Measurements from ENCODE around the gene PHRF1. TPM values are rescaled to one million over a fixed set of nuclear protein-coding genes. Genes with fewer than 3 reads are reported as not detected.

PHRF1 gene
- total RNA-seq, 1 donor from 2014 or later: 28.0 TPM

DNA sequence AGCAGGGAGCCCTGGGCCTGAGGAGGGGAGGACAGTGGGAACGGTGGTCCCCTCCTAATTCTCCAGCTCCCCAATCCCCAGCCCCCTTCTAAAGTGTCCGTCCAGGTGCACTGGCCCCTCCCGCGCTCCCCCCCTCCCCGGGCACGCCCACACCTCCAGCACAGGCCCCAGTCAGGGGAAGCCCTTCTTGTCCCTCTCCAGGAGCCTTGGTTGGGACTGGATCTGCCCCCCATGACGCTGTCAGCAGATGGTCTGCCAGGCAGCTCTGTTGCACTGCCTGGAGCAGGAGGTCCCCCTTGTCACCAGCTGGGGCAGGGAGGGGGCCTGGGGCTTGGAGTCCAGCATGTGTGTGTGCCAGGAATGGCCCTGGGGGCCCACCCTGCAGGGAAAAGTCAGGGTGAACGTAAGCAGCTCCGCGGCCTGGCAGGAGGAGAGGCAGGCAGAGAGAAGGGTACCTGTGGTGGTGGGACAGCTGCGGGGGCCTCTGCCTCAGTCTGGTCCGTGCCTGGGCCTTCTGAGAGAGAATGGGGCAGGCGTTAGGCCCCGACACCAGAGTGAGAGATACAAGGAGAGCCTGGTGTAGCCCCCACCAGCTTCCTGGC, 37.9 kb downstream of the PHRF1 start:
- no peak for DNase-seq (ENCODE audit: low read depth, low spot score)

DNA sequence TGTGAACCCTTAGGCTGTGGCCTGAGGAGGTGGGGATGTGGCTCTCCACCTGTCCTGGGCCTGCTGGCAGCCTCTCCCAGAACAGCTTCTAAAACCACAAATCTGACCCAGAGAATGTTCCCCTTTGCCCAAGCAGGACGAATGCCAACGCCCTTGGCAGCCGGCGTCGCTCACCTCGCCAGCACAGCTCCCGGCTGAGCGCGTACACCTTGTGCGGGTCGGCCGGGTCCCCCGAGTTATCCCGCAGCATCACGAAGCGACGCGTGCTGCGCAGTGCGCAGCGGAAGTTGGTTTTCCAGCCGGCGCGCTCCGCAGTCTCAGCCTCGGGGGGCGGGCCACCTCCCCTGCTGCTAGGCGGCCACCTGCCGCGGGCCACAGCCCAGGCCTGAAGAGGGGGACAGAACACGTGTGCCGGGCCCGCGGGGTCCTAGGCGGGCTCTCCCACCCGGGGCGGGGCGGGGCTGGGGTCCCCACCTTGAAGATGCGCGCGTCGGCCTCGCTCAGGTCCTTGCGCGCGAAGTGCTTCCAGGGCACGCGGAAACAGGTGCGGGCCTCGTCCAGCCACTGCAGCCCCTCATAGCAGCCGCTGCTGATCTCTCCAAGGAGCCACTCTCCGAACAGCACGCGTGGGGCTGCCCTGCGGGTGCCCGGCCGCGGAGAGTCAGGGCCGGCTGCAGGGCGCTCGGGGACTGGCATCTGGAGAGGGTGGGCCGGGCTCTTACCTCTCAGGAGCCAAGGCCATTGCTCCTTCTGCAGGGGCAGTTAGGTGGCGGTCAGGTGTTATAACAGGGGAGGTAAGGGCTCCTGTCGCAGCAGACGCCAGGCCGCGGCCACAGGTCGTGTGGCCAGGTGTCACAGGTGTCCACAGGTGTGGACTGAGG, 38.6 kb downstream of the PHRF1 start:
- DNase-seq (ENCODE audit: low read depth, low spot score): no peak

DNA sequence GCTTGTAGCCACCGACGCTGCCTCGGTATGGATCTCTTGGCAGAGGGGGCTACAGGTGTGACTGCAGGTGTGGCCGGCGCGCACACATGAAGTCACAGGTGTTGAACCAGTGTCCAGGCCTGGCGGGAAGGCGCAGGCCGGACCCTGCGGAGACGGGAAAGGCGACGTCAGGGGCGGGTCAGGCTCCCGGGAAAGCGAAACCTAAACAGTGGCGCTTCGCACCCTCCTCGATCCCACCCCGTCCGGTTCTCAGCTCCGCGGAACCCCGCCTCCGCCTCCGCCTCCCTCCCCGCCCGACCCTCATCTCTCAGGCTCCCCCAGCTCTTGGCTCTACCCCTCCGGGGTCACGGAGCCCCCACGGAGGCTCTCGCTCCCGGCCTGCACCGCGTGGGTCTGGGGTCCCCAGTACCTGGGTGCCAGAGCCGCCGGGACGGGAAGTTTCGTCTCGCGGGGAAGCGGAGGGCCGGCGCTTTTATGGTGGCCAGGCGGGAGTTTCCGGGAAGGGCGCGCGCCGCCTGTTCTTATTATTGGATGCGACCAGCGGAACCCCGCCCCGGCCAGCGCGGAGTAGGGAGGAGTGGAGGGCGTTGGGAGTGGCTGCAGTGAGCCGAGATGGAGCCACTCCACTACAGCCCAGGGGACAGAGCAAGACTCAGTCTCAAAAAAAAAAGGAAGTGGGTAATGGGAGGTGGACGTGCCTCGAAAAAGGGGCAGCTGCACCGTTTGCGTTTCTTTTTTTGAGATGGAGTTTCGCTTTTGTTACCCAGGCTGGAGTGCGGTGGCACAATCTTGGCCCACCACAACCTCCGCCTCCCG, 39.4 kb downstream of the PHRF1 start, which contains the start of gene IRF7:
Gene IRF7, minus strand, starts transcription at position 447 of the 816 bp plus-strand sequence. CDS start 586 bp downstream, outside the sequence.
- DNase-seq (ENCODE audit: low read depth, low spot score): peak; percentile 68

DNA sequence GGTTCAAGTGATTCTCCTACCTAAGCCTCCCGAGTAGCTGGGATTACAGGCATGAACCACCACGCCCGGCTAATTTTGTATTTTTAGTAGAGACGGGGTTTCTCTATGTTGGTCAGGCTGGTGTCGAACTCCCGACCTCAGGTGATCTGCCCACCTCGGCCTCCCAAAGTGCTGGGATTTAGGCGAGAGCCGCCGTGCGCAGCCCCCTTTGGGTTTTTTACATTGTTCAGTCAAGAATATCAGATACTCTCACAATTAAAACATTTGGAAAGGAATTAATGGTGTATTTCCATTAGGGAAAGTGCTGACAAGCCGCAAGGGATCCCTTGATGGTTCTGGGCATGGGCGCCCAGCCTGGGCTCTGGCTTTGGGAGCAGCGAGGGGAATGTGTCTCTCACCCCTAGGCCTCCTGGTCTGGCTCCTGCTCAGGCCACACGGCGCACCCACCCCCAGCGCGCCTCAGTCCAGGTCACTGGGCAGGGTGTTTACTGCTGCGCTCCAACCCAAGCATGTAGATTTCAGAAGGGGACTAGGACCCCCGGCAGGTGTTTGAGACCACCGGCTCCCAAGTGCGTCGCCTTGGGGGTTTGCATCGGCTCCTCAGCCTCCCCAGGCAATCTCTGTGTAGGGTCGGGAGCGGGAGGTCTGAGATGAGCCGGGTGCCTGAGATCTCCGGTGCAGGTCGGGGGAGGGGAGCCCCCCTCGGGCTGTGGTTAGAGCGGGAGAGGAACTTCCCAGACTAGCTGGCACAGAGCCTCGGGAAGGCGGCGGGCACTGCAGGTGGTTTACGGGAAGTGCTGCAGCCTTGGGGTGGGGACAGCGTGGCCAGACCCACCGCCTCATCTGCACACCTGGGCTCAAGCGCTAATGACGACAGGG, 40.3 kb downstream of the PHRF1 start:
- DNase-seq (ENCODE audit: low read depth, low spot score): no peak

DNA sequence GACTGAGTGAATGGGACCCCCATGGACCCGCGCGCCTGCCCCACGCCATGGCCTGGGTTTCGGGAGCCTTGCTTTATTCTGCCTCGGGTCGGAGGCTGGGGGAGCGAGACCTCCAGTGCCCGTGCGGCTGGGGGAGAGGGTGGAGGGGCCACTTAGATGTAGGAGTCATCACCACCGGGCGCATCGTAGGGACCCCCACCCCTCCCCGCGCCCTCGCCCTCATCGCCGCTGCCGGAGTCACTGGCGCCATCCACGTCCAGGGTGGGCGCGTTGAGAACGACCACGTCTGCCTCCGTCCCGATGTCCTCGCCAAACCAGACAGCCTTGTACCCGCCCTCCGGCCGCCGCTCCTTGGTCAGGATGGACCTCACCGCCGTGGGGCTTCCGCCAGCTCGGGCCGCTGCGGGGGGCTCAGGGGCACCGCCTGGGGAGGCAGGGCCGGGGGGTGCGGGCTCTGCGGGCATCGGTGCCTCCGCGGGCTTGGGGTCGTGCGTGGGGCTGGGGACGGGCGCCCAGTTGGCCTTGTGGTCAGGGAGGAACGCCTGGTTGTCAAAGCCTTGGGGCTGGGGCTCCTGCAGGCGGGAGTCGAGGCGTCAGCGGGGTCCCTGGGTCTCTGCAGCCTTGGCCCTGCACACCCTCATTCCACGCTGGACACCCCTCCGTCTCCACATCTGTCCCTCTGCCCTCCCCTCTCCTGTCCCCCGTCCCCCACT, 41.1 kb downstream of the PHRF1 start:
- DNase-seq (ENCODE audit: low read depth, low spot score): no peak

DNA sequence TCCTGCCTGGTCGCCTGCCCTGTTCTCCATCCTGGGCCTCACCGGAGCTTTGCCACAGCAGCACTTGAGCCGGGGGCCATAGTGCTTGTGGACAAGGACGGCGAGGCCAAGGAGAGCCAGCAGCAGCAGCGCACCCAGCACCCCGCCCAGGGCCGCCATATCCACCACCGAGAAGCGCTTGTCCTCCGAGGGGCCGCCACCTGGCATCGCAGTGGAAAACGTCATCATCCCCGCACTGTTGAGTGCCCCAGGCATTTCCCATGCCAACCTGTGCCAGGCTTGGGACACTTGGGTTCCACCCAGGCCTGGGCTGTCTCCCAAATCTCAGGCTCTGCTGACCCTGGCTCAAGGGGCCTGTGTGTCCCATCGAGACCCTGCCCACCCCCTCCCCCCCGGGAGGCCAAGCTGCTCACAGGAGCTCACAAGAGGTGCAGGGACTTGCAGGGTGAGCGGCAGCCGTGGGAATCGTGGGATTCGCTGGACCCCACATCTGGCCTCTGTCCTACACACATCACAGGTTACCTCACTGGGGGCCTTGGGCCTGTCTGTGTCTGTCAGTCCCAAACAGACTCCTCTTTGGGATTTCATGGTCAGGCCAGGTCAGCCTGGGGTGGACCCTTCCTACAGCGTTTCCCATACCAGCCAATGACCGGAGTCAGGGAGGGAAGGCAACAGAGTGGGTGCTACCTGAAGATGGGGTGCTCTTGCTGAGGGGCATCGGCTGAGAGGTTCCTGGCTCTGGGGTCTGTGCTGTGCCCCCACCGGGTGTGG, 41.8 kb downstream of the PHRF1 start:
- DNase-seq (ENCODE audit: low read depth, low spot score): no peak

DNA sequence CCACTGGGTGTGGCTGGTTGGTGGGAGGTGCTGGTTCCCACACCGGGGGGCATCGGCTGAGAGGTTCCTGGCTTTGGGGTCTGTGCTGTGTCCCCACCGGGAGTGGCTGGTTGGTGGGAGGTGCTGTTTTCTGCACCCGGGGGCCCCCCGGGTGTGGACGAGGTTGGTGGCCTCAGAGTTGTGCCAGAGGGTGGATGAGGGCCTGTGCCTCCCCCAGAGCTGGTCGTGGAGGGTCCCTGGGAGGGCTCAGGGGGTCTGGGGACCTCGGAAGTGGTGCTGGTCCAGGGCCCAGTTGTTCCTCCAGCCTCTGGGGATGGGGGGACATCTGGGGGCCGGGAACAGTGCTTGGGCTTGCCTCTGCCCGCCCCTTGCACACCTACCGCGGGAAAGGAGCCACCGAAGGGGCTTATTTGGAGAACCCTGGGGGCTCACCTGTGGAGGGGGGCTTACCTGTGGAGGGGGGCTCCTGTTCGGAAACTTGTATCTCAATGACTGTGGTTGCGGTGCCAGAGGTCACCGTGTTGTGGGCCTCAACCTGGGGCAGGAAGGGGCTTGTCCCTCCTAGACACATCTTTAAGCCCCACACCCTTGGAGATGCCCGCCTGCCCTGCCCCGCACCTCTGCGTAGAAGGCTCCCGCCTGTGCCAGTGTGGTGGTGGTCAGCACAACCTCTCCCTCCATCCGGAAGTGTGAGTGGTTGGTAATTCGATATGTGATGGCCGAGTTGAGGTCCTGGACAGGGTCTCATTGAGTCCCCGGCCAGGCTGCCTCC, 42.8 kb downstream of the PHRF1 start:
- no peak for DNase-seq (ENCODE audit: low read depth, low spot score)

DNA sequence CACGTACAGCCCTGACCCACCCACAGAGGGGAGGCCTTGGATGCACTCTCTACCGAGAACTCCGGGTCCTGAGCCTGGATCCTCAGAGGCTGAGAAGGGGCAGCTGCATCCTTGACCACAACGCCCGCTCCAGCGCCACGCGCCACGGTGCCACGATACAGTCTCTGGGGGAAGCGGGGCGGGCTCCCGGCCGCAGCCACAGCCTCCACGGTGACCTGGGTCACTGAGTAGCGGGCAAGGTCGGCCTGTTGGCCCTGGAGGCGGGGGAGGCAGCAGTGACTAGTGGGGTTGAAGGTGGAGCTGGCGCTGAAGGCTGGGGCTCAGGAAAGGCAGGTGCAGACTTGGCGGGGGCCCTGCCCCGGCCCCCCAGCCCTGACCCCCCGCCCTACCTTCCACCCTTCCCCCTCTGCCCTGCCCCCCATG, 43.4 kb downstream of the PHRF1 start:
- DNase-seq (ENCODE audit: low read depth, low spot score): no peak

DNA sequence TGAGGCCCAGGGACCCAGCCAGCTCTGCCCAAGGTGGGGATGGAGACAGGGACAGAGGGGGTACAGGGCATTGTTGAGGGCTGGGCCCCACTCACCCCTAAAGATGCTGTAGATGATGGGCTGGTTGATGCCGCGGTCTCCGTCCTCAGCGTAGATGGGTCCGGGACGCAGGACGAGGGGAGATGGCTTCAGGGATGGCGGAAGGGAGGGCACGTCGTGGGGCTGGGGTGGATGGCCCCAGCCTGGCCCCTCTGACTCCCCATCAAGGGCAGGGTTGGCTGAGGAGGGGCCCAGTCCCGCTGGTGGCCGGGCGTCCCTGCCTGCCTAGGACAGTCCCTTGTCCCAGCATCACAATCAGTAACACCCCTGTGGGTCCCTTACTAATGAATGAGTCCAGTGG, 43.9 kb downstream of the PHRF1 start:
- no peak for DNase-seq (ENCODE audit: low read depth, low spot score)

DNA sequence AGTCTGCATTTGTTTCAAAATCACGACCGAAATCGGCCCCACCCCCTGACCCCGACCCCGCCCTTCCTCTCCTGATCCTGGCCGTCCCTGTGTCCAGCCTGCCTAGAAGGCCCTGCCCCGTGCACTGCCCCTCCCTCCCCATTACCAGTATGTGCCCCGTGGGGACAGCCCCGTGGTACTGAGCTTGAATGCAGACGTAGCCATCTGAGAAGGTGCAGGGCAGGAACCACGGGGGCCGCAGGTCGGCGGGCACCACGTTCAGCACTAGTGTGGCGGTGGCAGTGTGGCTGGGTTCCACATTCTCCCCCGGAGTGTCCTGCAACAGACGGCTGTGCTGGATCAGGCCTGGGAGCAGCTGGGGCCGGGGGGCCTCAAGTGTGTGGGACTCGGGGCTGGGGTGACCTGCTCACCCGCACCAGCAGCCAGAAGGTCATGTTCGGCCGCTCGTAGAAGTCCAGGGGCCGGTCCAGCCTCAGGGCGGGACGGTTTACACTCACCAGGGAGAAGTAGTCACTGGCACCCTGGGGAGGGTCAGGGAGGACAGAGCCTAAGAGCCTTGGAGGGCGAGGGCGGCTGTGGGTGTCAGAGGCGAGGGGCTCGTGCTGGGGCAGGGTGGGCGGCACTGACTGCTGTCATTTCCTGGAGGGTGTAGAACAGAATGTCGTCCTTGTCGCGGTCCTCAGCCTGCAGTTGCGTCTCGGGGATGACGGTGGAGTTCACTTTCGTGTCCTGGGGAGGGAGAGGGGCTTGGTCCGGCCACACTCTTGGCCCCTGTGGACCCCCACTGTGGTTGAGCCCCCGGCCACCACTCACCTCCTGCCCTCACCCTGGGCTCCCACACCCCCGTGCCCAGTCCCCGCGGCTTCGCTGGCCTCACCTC, 44.9 kb downstream of the PHRF1 start:
- DNase-seq (ENCODE audit: low read depth, low spot score): no peak

DNA sequence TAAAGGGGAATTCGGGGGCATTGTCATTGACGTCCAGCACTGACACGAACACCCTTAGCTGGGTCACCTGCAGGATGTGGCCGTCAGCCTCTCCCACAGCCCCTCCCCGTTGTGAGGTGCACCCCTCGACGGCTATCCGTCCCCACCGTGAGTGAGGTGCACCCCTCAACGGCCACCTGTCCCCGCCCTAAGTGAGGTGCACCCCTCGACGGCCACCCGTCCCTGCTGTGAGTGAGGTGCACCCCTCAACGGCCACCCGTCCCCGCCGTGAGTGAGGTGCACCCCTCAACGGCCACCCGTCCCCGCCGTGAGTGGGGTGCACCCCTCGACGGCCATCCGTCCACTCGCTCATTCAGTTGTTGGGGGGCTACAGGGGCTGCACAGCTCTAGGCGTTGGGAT, 45.6 kb downstream of the PHRF1 start:
- DNase-seq (ENCODE audit: low read depth, low spot score): no peak

DNA sequence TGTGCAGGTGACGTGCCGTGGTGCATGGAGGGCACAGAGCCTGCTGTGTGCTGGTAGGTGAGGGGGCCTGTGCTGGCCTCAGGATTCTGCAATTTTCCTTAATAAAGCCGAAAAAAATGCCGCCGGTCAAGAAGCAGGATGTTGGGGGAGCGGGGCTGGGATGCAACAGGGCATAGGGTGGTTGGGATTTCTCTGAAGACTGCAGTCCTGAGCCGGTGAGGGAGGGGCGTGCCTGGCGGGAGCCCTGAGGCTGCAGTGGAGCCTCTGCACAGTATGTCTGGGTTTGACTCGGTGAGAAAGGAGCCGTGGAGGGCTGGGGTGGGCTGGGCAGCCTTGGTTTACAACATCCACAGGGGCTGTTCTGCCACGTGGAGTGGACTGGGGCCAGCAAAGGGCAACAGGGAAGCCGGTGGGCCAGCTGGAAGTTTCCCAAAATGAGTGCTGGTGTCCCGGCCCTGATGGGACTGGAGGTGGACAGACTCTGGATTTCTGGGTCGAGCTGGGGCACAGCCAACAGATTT, 47.1 kb downstream of the PHRF1 start:
- DNase-seq (ENCODE audit: low read depth, low spot score): no peak

DNA sequence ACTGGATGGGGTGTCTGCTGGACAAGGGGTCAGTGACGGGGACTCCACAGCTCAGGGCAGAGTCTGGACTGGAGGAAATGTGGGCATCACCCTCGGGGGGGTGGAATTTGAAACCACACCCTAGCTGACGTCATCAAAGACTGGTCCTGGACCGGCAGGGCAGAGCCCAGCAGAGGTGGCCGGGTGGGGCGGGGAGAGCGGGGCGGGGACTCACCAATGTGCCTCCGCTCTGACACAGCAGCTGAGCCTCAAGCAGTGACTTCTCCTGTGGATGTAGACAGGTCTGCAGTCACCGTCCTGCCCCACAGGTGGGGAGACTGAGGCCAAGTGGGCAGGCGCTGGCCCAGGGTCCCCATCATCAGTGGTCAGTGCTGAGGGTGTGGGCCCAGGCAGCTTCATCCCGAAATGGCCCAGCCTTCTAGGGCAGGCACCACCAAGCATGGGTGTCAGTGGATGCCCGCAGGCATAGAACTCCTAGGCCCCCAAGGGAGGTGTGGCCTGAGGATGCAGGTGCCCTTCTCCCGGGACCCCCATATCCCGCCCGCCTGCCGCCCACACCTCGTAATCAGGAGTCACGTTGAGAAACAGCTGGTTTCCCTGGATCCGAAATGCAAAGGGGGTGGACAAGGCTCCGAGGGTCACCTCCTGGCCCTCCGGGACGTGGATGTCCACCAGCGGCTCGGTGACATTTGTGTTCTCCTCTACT, 47.9 kb downstream of the PHRF1 start:
- DNase-seq (ENCODE audit: low read depth, low spot score): no peak

DNA sequence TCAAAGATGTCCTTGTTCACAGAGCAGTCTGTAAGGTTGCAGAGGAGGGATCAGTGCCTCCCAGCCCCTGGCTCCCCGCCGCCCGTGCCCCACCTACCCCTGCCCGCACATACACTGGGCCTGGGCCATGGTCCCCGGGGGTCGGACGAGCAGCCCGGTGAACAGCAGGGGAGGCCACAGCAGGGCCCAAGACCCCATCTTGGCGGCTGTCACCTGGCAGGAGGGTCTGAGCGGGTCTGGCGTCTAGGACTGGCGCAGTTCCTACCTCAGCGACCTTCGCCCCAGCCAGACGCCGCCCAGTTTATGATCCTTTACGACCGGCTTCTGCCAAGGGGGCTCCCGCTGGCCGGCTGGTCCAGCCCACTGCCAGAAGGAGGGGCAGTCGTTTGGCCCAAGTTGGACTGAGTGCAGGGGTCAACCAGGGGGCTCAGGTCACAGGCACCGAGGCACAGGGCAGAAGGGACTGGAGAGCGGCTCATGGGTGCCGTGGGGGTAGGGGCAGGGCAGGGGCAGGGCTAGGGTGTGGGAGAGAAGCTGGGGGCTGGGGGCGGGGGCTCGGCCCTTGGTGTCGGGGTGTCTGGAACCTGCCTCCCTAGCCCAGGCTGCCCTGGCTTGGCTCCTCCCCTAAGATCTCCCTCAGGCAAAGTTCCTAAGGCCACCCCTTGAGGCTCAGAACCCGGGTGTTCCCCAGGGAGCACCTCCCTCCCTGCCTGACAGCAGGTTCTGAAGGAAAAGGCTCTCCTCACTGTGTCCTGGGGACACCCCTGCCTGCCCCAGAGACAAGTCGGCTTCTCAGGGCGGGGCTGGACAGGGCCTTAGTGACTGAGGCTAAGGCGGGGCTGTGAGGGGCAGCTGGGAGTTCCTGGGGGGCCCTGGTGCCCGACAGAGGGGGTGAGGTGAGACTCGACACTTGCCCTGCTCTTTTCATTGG, 48.7 kb downstream of the PHRF1 start, which contains the start of gene CDHR5:
Gene CDHR5, minus strand, starts transcription at position 251 of the 931 bp plus-strand sequence. Its CDS starts 53 bp downstream, at position 198.
- no peak for DNase-seq (ENCODE audit: low read depth, low spot score)

DNA sequence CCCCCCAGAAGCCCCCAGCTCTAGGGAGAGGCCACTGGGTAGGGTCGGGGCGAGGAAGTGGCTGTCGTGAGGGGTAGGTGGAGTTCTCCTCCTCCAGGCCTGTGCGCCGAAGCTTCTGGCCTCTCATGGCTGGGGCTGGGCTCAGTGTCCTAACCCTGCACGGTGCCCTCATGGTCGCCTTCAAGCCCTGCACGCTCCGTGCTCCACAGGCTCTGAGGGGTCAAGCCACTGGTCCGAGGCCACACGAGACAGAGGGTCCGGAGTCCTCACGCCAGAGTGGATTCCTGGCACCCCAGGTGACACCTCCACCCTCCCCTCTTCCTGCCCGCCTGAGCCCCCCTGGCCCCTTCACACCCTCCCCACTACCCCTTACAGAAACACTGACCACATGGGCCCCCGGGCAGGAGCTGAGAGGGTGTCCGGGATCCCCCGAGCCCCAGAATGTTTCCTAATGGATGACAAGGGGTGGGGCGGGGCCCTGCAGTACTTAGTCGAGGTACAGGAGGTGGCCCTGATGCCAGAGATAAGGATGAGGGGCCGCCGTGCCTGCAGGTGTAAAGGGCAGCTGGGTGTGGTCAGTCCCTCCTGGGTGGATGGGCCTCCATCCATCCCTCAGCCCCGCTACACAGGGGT, 49.5 kb downstream of the PHRF1 start:
- no peak for DNase-seq (ENCODE audit: low read depth, low spot score)
